NCI-H345 treated with DMSO at 0.1 percent for 48 hours (cell line): ENCODE measurements around the gene PXN.
"Not testable (repeated sequence)": the region's sequence is repeated elsewhere in the genome, so short reads cannot be mapped to it uniquely, and the experiment has no call there.

ENCODE experiments used
- DNase-seq: peaks from one replicate; lab custom pipeline; 2025; ENCODE audit not compliant: unreplicated experiment; lab: John Stamatoyannopoulos, UW

Gene PXN

GRCh38 chr12:120242275-120242799 lies 23.2 kb downstream of the PXN start:
- no peak for DNase-seq

- DNase-seq = no peak
Observed at GRCh38 chr12:120241561-120242274, 23.8 kb downstream of the PXN start.

- no peak for DNase-seq
Observed at GRCh38 chr12:120240495-120240833, 25.1 kb downstream of the PXN start.

- no peak for DNase-seq
Observed at GRCh38 chr12:120239776-120240494, 25.6 kb downstream of the PXN start.

- no peak for DNase-seq
Observed at GRCh38 chr12:120238839-120239445, 26.6 kb downstream of the PXN start.

- no peak for DNase-seq
Observed at GRCh38 chr12:120238217-120238616, 27.3 kb downstream of the PXN start.

- DNase-seq = no peak
Observed at GRCh38 chr12:120237360-120238171, 28.0 kb downstream of the PXN start.

GRCh38 chr12:120236809-120237208 lies 28.7 kb downstream of the PXN start:
- DNase-seq = not testable (repeated sequence)

GRCh38 chr12:120235369-120236323 lies 29.9 kb downstream of the PXN start:
- DNase-seq = no peak

GRCh38 chr12:120234643-120235368 lies 30.7 kb downstream of the PXN start:
- peak; percentile 14 for DNase-seq

GRCh38 chr12:120231316-120232011 lies 34.1 kb downstream of the PXN start:
- no peak for DNase-seq

GRCh38 chr12:120230974-120231315 lies 34.6 kb downstream of the PXN start:
- DNase-seq = no peak

- DNase-seq = no peak
Observed at GRCh38 chr12:120230326-120230973, 35.1 kb downstream of the PXN start.

GRCh38 chr12:120229487-120230325 lies 35.8 kb downstream of the PXN start:
- DNase-seq = no peak

- no peak for DNase-seq
Observed at GRCh38 chr12:120229071-120229486, 36.5 kb downstream of the PXN start.

- DNase-seq = peak; percentile 44
Observed at GRCh38 chr12:120228291-120229070, 37.0 kb downstream of the PXN start.

- DNase-seq = no peak
Observed at GRCh38 chr12:120228041-120228290, 37.6 kb downstream of the PXN start.
